ENCODE results near the gene CCNY.
A peak's percentile ranks its signal among the peaks of the same experiment; 100 is the strongest.

The CCNY gene

DNA sequence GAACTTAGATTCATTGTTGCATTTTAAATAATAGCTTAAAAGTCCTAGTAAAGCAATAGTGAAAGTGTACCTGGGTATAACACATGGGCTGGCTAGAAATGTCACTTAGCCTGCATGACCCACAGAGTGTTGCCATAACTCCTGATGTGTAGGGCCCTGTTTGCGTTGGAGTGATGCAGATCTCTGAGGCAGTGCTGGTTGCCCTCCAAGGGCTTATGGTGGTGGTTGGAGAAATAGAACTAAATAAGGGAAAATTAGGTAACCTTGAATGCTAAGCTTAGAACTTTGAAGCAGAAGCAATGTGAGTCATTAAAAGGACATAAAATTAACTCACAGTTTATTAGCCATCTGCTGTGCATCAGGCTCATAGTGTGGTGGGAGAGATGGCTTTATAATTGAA lies 105.7 kb downstream of the CCNY start:
- DNase-seq (ENCODE audit: insufficient read length, low spot score) (no peak), FAIRE-seq (no peak)
- no peak for TF ChIP-seq POLR2A (IDR thresholded peaks at IDR 0.05; ENCODE audit: low read depth, low read length)

DNA sequence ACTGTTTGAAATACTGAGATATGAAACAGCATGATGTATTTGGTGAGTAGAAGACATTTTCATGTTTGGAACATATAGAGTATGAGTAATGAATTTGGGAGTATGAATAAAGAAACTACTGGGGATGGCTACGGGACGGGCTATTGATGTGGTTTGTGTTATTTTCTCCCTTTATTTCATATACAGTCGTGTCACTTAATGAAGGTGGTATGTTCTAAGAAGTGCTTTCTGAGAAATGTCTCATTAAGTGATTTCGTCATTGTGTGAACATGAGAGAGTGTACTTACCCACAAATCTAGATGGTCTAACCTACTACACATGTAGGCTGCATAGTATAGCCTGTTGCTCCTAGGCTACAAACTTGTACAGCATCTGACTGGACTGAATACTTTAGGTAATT lies 106.3 kb downstream of the CCNY start:
- FAIRE-seq (no peak), DNase-seq (ENCODE audit: insufficient read length, low spot score) (no peak)
- TF ChIP-seq POLR2A (IDR thresholded peaks at IDR 0.05; ENCODE audit: low read depth, low read length), result no peak

DNA sequence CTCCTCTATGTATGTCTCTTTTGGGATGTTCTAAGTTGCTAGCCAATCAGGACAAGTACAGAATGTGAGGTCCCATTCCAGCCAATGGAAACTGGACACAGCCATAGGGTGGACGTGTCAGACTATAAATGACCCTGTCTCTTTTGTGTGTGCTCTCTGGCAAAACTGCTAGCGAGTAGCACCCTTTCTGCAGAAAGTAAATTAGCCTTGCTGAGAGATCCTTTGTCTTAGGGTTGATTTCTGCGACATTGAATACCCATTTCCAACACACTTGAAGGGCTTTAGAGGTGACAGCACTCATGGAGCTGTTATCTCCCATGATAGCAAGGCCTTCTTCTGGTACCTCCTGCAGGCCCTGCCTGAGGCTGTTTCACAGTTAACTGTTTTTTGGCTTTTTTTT lies 107.5 kb downstream of the CCNY start:
- FAIRE-seq (no peak), DNase-seq (ENCODE audit: insufficient read length, low spot score) (no peak)
- TF ChIP-seq POLR2A (IDR thresholded peaks at IDR 0.05; ENCODE audit: low read depth, low read length), result no peak

DNA sequence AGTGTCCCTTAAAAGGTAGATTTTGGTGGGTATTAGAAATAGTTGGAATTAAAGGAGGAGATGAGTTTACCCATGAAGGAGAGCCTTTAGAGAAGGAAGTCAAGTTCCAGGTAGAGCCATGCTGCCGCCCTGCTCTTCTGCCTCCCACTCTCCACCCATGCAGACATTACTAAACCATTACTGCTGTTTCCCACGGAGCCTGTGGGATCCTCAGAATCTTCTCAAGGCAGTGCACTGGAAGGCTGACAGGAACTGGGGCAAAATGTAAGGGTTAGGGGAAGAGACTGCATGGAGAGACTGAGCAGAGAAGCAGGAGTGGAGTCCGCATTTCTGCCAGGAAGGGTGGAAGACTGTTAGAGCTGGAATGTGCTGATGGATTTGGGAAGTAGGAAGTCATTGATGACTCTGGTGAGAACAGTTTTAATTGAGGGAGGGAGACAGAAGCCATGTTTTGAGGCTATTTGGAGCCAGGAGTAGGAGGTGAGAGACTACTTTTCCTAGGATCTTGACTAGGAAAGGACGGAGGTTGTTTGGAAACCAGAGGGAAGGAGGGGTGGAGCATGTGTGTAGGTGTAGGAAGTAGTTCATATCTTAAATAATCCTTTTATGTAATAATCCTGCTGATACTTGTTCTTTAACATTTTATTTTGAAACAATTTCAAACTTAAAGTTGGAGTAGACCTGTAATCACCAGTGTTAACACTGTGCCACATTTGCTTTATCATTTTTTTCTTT lies 109.0 kb downstream of the CCNY start:
- TF ChIP-seq POLR2A (IDR thresholded peaks at IDR 0.05; ENCODE audit: low read depth, low read length), result no peak
- DNase-seq (ENCODE audit: insufficient read length, low spot score), result no peak
- no peak for FAIRE-seq

DNA sequence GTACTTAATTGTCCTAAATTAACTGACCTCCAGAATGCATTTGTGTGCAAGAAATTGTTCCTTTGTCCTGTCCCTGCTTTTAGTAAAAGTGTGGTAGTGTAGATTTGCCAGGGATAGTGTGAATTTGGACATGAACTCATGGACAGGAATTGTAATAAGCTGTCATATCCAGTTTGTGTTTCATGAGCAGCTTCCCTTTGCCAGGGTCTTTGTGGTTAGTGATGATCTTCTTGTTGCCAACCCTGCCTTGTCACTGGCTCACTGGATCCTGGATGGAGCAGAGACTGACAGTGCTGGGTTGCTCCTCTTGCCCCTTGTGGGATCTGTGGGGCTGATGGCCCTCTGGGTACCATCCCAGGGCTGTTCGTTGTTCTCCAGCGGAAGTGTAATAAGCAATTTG lies 110.1 kb downstream of the CCNY start:
- DNase-seq (ENCODE audit: insufficient read length, low spot score) (no peak), FAIRE-seq (no peak)
- no peak for TF ChIP-seq POLR2A (IDR thresholded peaks at IDR 0.05; ENCODE audit: low read depth, low read length)

DNA sequence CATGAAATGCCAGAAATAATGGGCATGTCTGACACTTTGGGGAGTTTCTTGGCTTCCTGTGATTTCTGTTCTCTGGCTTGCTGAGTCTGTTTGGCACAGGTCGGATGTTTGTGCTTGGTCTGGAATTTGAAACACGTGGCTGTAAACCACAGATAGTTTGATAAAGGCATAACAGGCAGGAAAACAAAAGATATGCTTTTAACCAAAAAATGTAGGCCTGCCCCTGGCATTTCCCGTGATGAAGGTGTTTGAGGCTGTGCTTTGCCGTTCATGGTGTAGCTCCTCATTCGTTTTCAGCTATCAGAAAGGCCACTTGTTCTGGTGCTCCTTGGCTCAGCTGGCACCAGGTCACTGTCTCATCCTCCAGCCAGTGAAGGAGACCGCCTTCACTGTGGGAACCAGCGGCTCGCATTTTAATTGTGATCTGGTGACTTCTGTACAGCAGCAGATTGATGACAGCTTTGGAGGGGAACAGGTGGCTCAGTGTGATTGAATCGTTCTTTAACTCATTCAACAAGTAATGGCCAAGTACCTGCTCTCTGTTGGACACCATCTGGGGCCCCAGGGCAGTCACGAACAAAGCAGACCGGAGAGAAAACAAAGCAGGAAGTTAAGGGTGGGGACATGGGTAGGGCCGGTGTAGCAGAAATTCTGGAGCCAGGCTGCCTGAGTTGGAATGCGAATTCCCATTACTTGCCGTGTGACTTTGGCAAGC lies 111.5 kb downstream of the CCNY start:
- FAIRE-seq, result peak; percentile 79
- peak; percentile 38 for DNase-seq (ENCODE audit: insufficient read length, low spot score)
- TF ChIP-seq POLR2A (IDR thresholded peaks at IDR 0.05; ENCODE audit: low read depth, low read length), result no peak

DNA sequence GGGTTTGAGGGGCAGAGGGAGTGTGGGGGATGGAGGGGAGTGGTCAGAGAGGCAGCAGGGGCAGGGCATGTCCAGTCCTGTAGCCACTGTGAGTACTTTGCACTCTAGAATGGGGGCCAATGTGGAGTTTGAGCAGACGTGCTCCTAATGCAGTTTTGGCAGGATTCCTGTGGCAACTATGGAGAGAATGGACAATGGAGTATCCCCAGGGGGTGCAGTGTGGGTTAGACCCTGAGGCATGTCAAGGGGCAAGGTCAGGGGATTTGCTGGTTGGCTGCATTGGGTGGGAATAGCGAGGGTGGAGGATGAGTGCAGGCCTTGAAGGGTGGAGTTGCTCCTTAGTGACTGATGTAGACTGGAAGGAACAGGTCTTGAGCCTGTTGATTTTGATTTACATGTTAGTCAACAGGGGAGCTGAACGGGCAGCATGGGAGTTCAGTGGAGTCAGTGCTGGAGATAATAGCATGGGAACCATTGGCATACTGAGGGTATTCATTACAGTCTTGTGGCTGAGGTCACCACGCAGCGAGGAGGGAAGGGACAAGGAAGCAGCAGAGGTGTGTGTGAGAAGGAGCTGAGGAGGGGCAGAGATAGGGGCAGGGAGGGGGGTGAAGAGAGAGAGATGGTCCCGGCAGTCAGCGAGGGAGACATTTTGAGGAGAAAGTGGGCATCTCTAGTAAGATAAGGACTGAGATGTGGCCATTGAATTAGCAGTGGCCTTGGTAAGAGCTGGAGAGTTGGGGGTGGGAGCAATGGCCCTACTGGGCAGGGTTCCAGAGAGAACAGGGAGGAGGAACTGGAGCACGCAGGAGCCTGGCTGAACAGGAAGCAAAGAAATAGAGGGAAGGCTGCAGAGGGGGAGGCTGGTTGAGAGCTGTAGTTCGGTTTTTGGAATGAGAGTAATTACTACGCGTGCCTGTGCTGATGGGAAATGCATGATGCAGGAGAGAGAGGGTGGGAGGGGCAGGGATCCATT lies 112.7 kb downstream of the CCNY start:
- FAIRE-seq (no peak), DNase-seq (ENCODE audit: insufficient read length, low spot score) (no peak)
- no peak for TF ChIP-seq POLR2A (IDR thresholded peaks at IDR 0.05; ENCODE audit: low read depth, low read length)

DNA sequence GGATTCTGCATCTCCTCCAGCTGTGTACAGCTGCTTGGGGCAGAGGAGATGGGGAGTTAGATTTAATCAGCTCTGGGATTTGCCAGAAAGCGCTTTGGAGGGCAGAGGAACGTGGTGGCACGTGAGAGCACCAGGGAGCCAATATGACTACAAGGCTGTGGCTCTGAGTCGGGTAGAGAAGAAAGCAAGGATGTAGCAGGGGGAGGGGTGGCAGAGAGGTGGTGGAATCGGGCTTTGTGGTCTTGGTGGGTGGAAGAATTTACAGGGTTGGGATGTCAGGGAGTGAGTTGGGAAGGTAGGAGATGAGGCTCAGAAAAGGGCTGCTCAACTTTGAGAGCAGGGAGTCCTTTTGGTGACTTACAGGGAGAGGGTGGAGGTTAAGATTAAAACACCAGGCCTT lies 113.6 kb downstream of the CCNY start:
- TF ChIP-seq POLR2A (IDR thresholded peaks at IDR 0.05; ENCODE audit: low read depth, low read length), result no peak
- FAIRE-seq (no peak), DNase-seq (ENCODE audit: insufficient read length, low spot score) (no peak)

DNA sequence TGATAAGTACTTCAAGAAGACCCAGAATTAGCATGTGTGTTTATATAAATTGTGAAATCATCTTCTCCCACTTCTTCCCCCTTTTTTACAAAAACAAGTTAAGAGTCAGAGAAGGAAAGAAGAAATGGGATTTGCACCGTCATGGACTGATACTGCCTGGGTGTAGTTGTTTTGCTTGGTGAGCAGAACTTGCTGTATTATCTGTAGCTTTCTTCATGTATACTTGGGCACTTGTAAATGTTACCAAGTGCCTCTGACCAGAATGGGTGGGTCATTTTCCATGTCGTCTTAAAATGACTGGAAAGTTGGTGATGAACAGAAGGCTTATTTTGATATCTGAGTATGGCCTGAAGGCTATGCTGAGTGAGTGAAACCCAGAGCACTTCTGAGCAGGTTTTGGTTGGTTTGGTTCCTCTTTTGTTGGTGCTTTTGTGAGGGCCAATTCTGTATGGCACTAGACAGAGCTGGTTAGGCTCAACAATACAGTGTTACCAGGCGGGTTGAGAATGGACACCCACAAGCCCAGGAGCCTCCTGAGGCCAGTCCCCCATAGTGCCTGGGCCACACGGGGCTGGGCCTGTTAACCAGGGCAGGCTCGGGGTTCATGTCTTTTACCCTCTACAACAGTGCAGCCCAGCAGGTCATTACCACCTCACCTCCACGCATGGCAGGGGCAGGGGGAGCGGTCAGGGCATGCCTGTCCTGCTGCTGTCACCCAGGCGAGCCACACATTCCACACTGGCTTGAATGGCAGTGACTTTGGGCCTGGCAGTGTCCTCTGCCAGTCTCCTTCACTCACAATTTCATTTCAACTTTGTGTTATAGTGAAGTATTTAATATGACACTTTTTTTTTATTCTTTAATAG lies 115.1 kb downstream of the CCNY start:
- no peak for TF ChIP-seq POLR2A (IDR thresholded peaks at IDR 0.05; ENCODE audit: low read depth, low read length)
- FAIRE-seq (no peak), DNase-seq (ENCODE audit: insufficient read length, low spot score) (no peak)

DNA sequence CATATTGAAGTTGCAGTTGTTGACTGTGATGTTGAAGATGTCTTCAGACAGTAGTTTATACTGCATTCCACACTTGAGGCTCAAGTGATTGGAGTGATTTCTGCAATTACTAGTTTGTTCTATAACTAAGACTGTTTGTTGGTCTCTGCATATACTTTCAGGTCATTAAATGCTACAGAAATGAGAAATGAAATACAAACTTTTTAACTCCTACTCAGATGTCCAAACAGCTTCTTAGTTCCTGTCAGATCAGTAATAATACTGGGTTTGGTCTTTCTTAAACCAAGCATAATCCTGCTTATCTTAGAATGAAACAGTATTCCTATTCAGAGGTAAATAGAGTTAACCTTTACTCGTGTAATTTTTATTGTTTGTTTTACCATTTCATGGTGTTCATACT lies 115.9 kb downstream of the CCNY start:
- no peak for FAIRE-seq

DNA sequence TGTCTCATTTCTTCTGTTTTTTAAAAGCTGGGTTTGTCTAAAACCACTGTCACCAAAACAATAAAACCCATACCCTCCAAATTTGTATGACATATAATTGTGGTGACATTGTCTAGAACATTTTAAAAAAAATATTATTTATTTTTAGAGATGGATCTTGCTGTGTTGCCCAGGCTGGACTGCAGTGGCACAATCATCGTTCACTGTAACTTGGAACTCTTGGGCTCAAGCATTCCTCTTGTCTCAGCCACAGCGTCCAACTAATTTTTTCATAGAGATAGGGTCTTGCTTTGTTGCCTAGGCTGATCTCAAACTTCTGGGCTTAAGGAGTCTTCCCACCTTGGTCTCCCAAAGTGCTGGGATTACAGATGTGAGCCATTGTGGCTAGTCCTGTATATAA lies 116.5 kb downstream of the CCNY start:
- FAIRE-seq, result no peak
- TF ChIP-seq POLR2A (IDR thresholded peaks at IDR 0.05; ENCODE audit: low read depth, low read length), result no peak

More for the DNA sequence above, 115.9 kb downstream of the CCNY start:
- TF ChIP-seq POLR2A (IDR thresholded peaks at IDR 0.05; ENCODE audit: low read depth, low read length), result no peak
- no peak for DNase-seq (ENCODE audit: insufficient read length, low spot score)

DNA sequence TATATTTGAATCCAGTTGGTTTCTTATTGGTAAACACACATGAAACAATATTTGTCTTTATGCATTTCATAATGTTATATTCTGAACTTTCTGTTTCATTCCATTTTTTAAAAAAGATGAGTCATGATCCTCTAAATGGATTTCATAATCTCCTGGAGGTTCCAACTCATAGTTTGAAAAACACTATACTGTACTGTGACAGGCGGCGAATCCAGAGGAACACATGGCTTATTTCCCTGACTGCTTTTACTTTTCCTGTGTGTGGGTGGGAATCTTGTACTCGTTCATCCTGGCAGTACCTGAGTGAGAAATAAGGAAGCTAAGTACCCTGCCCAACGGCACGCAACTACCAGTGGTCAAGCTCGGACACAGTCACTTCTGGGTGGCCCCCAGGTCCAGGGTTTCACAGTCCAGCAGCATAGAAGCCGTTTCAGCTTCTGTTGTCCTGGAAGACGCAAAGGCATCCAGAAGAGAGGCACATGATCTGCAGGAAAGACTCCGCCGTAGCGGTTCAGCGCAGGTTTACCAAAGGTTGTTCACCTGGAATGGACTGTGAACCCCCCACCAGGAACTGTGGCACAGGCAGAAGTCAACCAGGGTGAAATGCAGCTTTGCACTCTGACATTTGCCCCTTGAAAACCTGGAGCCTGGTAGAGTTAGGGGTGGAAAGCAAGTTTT lies 117.7 kb downstream of the CCNY start:
- DNase-seq (ENCODE audit: insufficient read length, low spot score), result no peak
- TF ChIP-seq POLR2A (IDR thresholded peaks at IDR 0.05; ENCODE audit: low read depth, low read length), result no peak
- FAIRE-seq, result no peak

More for the DNA sequence above, 116.5 kb downstream of the CCNY start:
- no peak for DNase-seq (ENCODE audit: insufficient read length, low spot score)

Measured in H54 (cell line).